BLaER1 treated with 17β-estradiol and CSF1 and Interleukin-3, amounts not matched to agents 10 nM and 100 nM (cell line): ENCODE data around the gene NLK.
"Not testable (repeated sequence)": the region's sequence is repeated elsewhere in the genome, so short reads cannot be mapped to it uniquely, and the experiment has no call there.

Experiments used
- H3K27ac ChIP-seq, 11 experiments: shearing (Covaris generic); formaldehyde crosslinking; 2 replicates each; pipeline ENCODE4 v1.8.1; 2022
- H3K27me3 ChIP-seq, 11 experiments: shearing (Covaris generic); formaldehyde crosslinking; 2 replicates each; pipeline ENCODE4 v1.8.1; 2022
- H3K36me3 ChIP-seq, 11 experiments: shearing (Covaris generic); formaldehyde crosslinking; 2 replicates each; pipeline ENCODE4 v1.8.1; 2022
- H3K4me1 ChIP-seq, 10 experiments: shearing (Covaris generic); formaldehyde crosslinking; 2 replicates each; pipeline ENCODE4 v1.8.1; 2022
- H3K4me2 ChIP-seq, 11 experiments: shearing (Covaris generic); formaldehyde crosslinking; 2 replicates each; pipeline ENCODE4 v1.8.1; 2022
- H3K4me3 ChIP-seq, 10 experiments: shearing (Covaris generic); formaldehyde crosslinking; 2 replicates each; pipeline ENCODE4 v1.8.1; 2022
- H3K9ac ChIP-seq, 11 experiments: shearing (Covaris generic); formaldehyde crosslinking; 2 replicates each; pipeline ENCODE4 v1.8.1; 2022
- H3K9me3 ChIP-seq, 11 experiments: shearing (Covaris generic); formaldehyde crosslinking; replicated peaks in 1 of 11; 2 replicates each; pipeline ENCODE4 v1.8.1; 2022
- H4K20me1 ChIP-seq, 11 experiments: shearing (Covaris generic); formaldehyde crosslinking; 2 replicates each; pipeline ENCODE4 v1.8.1; 2022
- Cebpa-rat ChIP-seq, 11 experiments: shearing (Covaris generic); IDR thresholded peaks; 2 replicates each; pipeline ENCODE4 v1.8.1; 2022

NLK gene

GRCh38 chr17:28174352-28175046 is 132.0 kb downstream of the NLK start:
- TF ChIP-seq Cebpa-rat (IDR thresholded peaks at IDR 0.05), result no peak
- Histone ChIP-seq H3K4me1 (peaks cover 17 to 28% (median 25%) of the 10 kb centered on the region in 10 experiments), H3K36me3 (peaks cover 26 to 83% (median 48%) of the 10 kb centered on the region in 11 experiments), H3K27me3 (no peaks in the 10 kb centered on the region), H4K20me1 (0 out of 22 replicates have a peak, but pooled peaks cover 0 to 3% (median 0%) of the 10 kb centered on the region in 11 experiments), H3K4me3 (no peak overlapping the region), H3K9me3 (no peaks in the 10 kb centered on the region), H3K4me2 (peak overlapping the region in 10 of 11 experiments; percentile 14 to 68 (median 54); a peak in 16 of 22 replicates), H3K27ac (peak overlapping the region in 3 of 11 experiments; percentile 30 to 64 (median 50); a peak in 3 of 22 replicates), H3K9ac (no peak overlapping the region; a peak in 1 of 22 replicates)

DNA sequence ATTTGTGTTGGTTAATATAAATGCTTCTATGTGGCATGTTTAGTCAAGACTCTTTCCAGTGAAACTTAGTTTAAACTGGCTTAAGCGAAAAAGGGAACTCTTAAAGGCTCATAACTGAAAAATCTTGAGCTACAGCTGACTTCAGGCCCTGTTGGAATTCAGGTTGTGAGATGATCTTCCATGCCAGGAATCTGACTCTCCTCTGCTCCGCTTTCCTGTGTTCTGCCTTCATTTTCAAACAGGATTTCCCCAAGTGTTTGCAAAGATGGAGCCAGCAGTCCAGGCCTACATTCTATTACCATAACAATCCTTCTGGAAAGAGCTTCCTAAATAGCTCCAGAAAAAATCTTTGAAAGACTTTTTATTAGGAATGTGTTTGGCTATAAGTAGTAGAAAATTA is 134.9 kb downstream of the NLK start:
- no peak for TF ChIP-seq Cebpa-rat (IDR thresholded peaks at IDR 0.05)
- Histone ChIP-seq H4K20me1 (0 out of 22 replicates have a peak, but pooled peaks cover 0 to 3% (median 0%) of the 10 kb centered on the region in 11 experiments), H3K4me2 (no peak overlapping the region), H3K9ac (no peak overlapping the region), H3K9me3 (no peaks in the 10 kb centered on the region), H3K4me3 (no peak overlapping the region), H3K27me3 (no peaks in the 10 kb centered on the region), H3K36me3 (peaks cover 19 to 72% (median 50%) of the 10 kb centered on the region in 11 experiments; a peak in 21 of 22 replicates), H3K27ac (no peak overlapping the region), H3K4me1 (peaks cover 17 to 28% (median 25%) of the 10 kb centered on the region in 10 experiments)

DNA sequence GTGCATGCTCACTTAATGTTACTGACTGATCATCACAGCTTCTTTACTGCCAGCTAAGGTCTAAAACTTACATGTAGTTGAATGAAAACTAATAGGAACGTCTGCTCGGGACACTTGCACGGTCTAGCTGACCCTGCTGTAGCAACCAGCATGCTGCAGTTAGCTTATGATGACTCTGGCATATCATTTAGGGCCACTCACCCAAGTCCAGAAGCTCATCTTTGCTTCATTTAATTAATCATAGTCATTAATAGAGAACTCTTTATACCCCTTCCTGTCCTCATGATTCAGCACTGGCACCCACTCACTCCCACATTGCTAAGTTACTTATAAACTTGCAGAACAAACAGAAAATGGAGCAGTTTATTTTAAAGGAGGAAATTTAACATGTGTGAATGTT is 136.3 kb downstream of the NLK start:
- Histone ChIP-seq H3K4me3 (no peak overlapping the region), H3K9me3 (0 out of 22 replicates have a peak, but pooled peaks cover 0 to 2% (median 0%) of the 10 kb centered on the region in 11 experiments), H3K4me2 (0 out of 22 replicates have a peak overlapping the region, but pooled peaks of 1 of the 11 experiments have one; percentile 11), H3K27ac (no peak overlapping the region), H3K4me1 (peaks cover 11 to 18% (median 12%) of the 10 kb centered on the region in 10 experiments), H3K27me3 (no peaks in the 10 kb centered on the region), H4K20me1 (no peaks in the 10 kb centered on the region), H3K36me3 (peaks cover 14 to 74% (median 50%) of the 10 kb centered on the region in 11 experiments; a peak in 21 of 22 replicates), H3K9ac (no peak overlapping the region)
- TF ChIP-seq Cebpa-rat (IDR thresholded peaks at IDR 0.05), result no peak

- Histone ChIP-seq H3K27ac (no peak overlapping the region), H3K36me3 (peaks cover 23 to 76% (median 54%) of the 10 kb centered on the region in 11 experiments), H3K9ac (no peak overlapping the region), H3K4me2 (no peak overlapping the region), H4K20me1 (no peaks in the 10 kb centered on the region), H3K27me3 (no peaks in the 10 kb centered on the region), H3K4me3 (no peak overlapping the region), H3K4me1 (peaks cover 0 to 8% (median 0%) of the 10 kb centered on the region in 10 experiments; a peak in 2 of 20 replicates), H3K9me3 (peaks cover 0 to 14% (median 6%) of the 10 kb centered on the region in 11 experiments; a peak in 15 of 22 replicates)
- no peak for TF ChIP-seq Cebpa-rat (IDR thresholded peaks at IDR 0.05)
Measured at GRCh38 chr17:28180449-28180848, 138.0 kb downstream of the NLK start.

GRCh38 chr17:28181568-28181967 is 139.1 kb downstream of the NLK start:
- H4K20me1 ChIP-seq, result no peaks in the 10 kb centered on the region
- H3K27me3 ChIP-seq, result no peaks in the 10 kb centered on the region
- H3K9me3 ChIP-seq, result peaks cover 0 to 24% (median 13%) of the 10 kb centered on the region in 11 experiments; a peak in 16 of 22 replicates

DNA sequence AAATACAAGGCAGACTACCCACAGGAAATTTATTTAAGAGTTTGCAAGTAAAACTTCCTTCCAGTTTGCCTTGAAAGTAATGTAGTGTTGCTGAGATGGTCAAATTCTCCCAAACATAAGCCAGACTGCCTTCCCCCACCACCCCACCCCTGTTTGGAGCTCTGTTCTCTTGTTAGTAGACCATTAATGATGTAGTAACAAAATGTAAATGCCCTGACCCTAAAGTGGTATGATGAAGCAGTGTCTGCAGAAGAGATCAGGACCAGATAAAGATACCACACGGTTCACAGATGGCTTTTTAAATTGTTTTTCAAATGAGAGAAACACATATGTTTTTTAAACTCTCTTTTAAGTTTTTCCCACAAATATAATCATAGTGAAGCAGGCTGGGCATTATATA is 140.1 kb downstream of the NLK start:
- H3K4me2 ChIP-seq, result no peak overlapping the region
- TF ChIP-seq Cebpa-rat (IDR thresholded peaks at IDR 0.05), result no peak
- no peak overlapping the region for H3K27ac ChIP-seq
- peaks cover 0 to 8% (median 0%) of the 10 kb centered on the region in 10 experiments; a peak in 2 of 20 replicates for H3K4me1 ChIP-seq
- H3K27me3 ChIP-seq, result no peaks in the 10 kb centered on the region
- no peak overlapping the region for H3K4me3 ChIP-seq
- H3K36me3 ChIP-seq, result peaks cover 34 to 77% (median 57%) of the 10 kb centered on the region in 11 experiments
- peaks cover 0 to 24% (median 13%) of the 10 kb centered on the region in 11 experiments; a peak in 16 of 22 replicates for H3K9me3 ChIP-seq
- no peaks in the 10 kb centered on the region for H4K20me1 ChIP-seq
- no peak overlapping the region for H3K9ac ChIP-seq

More at GRCh38 chr17:28181568-28181967, 139.1 kb downstream of the NLK start:
- Histone ChIP-seq H3K4me3 (no peak overlapping the region), H3K4me1 (peaks cover 0 to 8% (median 0%) of the 10 kb centered on the region in 10 experiments; a peak in 2 of 20 replicates), H3K4me2 (no peak overlapping the region), H3K27ac (no peak overlapping the region), H3K9ac (no peak overlapping the region), H3K36me3 (peaks cover 28 to 78% (median 58%) of the 10 kb centered on the region in 11 experiments)
- no peak for TF ChIP-seq Cebpa-rat (IDR thresholded peaks at IDR 0.05)

- Histone ChIP-seq H3K4me1 (no peaks in the 10 kb centered on the region), H3K27me3 (no peaks in the 10 kb centered on the region), H3K4me3 (no peak overlapping the region), H3K9me3 (peaks cover 0 to 24% (median 13%) of the 10 kb centered on the region in 11 experiments; a peak in 16 of 22 replicates), H3K4me2 (no peak overlapping the region), H3K27ac (no peak overlapping the region), H3K9ac (no peak overlapping the region), H4K20me1 (no peaks in the 10 kb centered on the region), H3K36me3 (peaks cover 45 to 91% (median 63%) of the 10 kb centered on the region in 11 experiments)
- TF ChIP-seq Cebpa-rat (IDR thresholded peaks at IDR 0.05), result no peak
Measured at GRCh38 chr17:28185658-28186057, 143.2 kb downstream of the NLK start.

- H3K9ac ChIP-seq, H3K27me3 ChIP-seq, H3K4me3 ChIP-seq, H3K27ac ChIP-seq, H3K4me1 ChIP-seq, H4K20me1 ChIP-seq, H3K4me2 ChIP-seq: not testable (repeated sequence)
- Histone ChIP-seq H3K36me3 (peaks cover 52 to 91% (median 66%) of the 10 kb centered on the region in 11 experiments), H3K9me3 (peaks cover 0 to 24% (median 13%) of the 10 kb centered on the region in 11 experiments; a peak in 16 of 22 replicates)
Measured at GRCh38 chr17:28186472-28186871, 144.0 kb downstream of the NLK start.

GRCh38 chr17:28187931-28188330 is 145.5 kb downstream of the NLK start:
- TF ChIP-seq Cebpa-rat (IDR thresholded peaks at IDR 0.05), result no peak
- H4K20me1 ChIP-seq, result no peaks in the 10 kb centered on the region
- no peak overlapping the region for H3K4me3 ChIP-seq
- H3K4me1 ChIP-seq, result peaks cover 0 to 11% (median 2%) of the 10 kb centered on the region in 10 experiments; a peak in 9 of 20 replicates
- peaks cover 64 to 97% (median 69%) of the 10 kb centered on the region in 11 experiments for H3K36me3 ChIP-seq
- no peak overlapping the region for H3K9ac ChIP-seq
- no peak overlapping the region for H3K4me2 ChIP-seq
- H3K27me3 ChIP-seq, result no peaks in the 10 kb centered on the region
- H3K9me3 ChIP-seq, result peaks cover 0 to 24% (median 13%) of the 10 kb centered on the region in 11 experiments; a peak in 16 of 22 replicates
- H3K27ac ChIP-seq, result no peak overlapping the region
